Muscle of leg (tissue), 11 donors: Measurements from ENCODE around the gene SNX14. TPM values are rescaled to one million over a fixed set of nuclear protein-coding genes. Genes with fewer than 3 reads are reported as not detected.
A peak's percentile ranks its signal among the peaks of the same experiment; 100 is the strongest.
"Not testable (repeated sequence)": the region's sequence is repeated elsewhere in the genome, so short reads cannot be mapped to it uniquely, and the experiment has no call there.

ENCODE experiments used
- DNase-seq: peaks from one replicate; pipeline ENCODE4 v3.0.0; 2013
- H3K27ac ChIP-seq: one replicate; pipeline ENCODE4 v1.5.1; 2013; ENCODE audit warnings: mild to moderate bottlenecking, low read length, control low read depth
- H3K27me3 ChIP-seq: one replicate; pipeline ENCODE4 v1.6.1; 2013; ENCODE audit warnings: low read length; ENCODE audit not compliant: control insufficient read depth, insufficient read depth
- H3K36me3 ChIP-seq: one replicate; pipeline ENCODE4 v1.6.1; 2013; ENCODE audit warnings: low read length; ENCODE audit not compliant: control insufficient read depth, insufficient read depth
- H3K4me1 ChIP-seq: one replicate; pipeline ENCODE4 v1.6.1; 2013; ENCODE audit warnings: low read length; ENCODE audit not compliant: control insufficient read depth, insufficient read depth
- H3K4me3 ChIP-seq: one replicate; pipeline ENCODE4 v1.5.1; 2013; ENCODE audit warnings: low read length, control low read depth
- H3K9me3 ChIP-seq: replicated peaks from 2 replicates; pipeline ENCODE4 v1.6.1; 2013; ENCODE audit warnings: low read depth, low read length; ENCODE audit not compliant: control insufficient read depth
- WGBS: methylation state at CpG from one replicate; pipeline ENCODE4 v1.1.5; 2013; ENCODE audit warnings: missing lambda C conversion rate; ENCODE audit not compliant: insufficient coverage; 5-methylcytosine and 5-hydroxymethylcytosine counted together
- polyA plus RNA-seq, 8 donors: library from polyadenylated mRNA; unstranded; fragments of 120-200 nt; gene quantifications; one replicate each; pipeline versions ENCODE4 v1.2.1 to v1.2.3, GENCODE V29; 2013; ENCODE audit warnings: inconsistent platforms in 1 of 8, low replicate concordance in 1 of 8; ENCODE audit not compliant: insufficient read length in 8 of 8, insufficient read depth in 1 of 8
- total RNA-seq: library from RNA; stranded (reverse); fragments of 120-200 nt; gene quantifications from one replicate; pipeline ENCODE4 v1.2.4, GENCODE V29; 2013

Gene SNX14
- total and polyA plus RNA-seq, 9 donors, result 37.8 to 54.5 (median 46.8) TPM

GRCh38 chr6:85565736-85566135 is 27.9 kb downstream of the SNX14 start:
- H3K4me1 ChIP-seq, result no peaks in the 10 kb centered on the region
- no peak overlapping the region for H3K27ac ChIP-seq
- no peaks in the 10 kb centered on the region for H3K9me3 ChIP-seq
- WGBS, result no CpG with 5 or more reads among the region's 1 CpG
- no peak overlapping the region for H3K4me3 ChIP-seq
- no peak for DNase-seq
- peaks cover 5% of the 10 kb centered on the region for H3K36me3 ChIP-seq
- no peaks in the 10 kb centered on the region for H3K27me3 ChIP-seq

GRCh38 chr6:85564223-85564622 is 29.4 kb downstream of the SNX14 start:
- H3K4me3 ChIP-seq, H3K27ac ChIP-seq, H3K36me3 ChIP-seq, H3K9me3 ChIP-seq, H3K4me1 ChIP-seq, H3K27me3 ChIP-seq, DNase-seq: not testable (repeated sequence)
- no CpG with 5 or more reads among the region's 2 CpGs for WGBS

- DNase-seq, result no peak
- H3K36me3 ChIP-seq, result no peaks in the 10 kb centered on the region
- WGBS, result no CpG with 5 or more reads among the region's 3 CpGs
Measured at GRCh38 chr6:85561750-85562357, 31.8 kb downstream of the SNX14 start.

GRCh38 chr6:85556992-85557668 is 36.5 kb downstream of the SNX14 start:
- no peaks in the 10 kb centered on the region for H3K9me3 ChIP-seq
- H3K4me1 ChIP-seq, result no peaks in the 10 kb centered on the region
- H3K36me3 ChIP-seq, result peaks cover 5% of the 10 kb centered on the region
- no peak overlapping the region for H3K27ac ChIP-seq
- no CpG with 5 or more reads among the region's 3 CpGs for WGBS
- no peak for DNase-seq
- no peak overlapping the region for H3K4me3 ChIP-seq
- H3K27me3 ChIP-seq, result no peaks in the 10 kb centered on the region

More at GRCh38 chr6:85561750-85562357, 31.8 kb downstream of the SNX14 start:
- Histone ChIP-seq H3K4me1 (no peaks in the 10 kb centered on the region), H3K4me3 (no peak overlapping the region), H3K27ac (no peak overlapping the region), H3K9me3 (no peaks in the 10 kb centered on the region), H3K27me3 (no peaks in the 10 kb centered on the region)

GRCh38 chr6:85552652-85553051 is 41.0 kb downstream of the SNX14 start:
- WGBS, result 91% methylated on average over 1 of the region's 3 CpGs
- no peaks in the 10 kb centered on the region for H3K27me3 ChIP-seq
- H3K27ac ChIP-seq, result no peak overlapping the region
- DNase-seq, result no peak
- H3K4me1 ChIP-seq, result no peaks in the 10 kb centered on the region
- no peak overlapping the region for H3K4me3 ChIP-seq
- H3K36me3 ChIP-seq, result peaks cover 9% of the 10 kb centered on the region
- H3K9me3 ChIP-seq, result no peaks in the 10 kb centered on the region

GRCh38 chr6:85551264-85551663 is 42.4 kb downstream of the SNX14 start:
- no peak for DNase-seq
- 71% methylated on average over 1 of the region's 1 CpG for WGBS
- Histone ChIP-seq H3K4me1 (no peaks in the 10 kb centered on the region), H3K36me3 (peaks cover 9% of the 10 kb centered on the region), H3K27me3 (no peaks in the 10 kb centered on the region), H3K27ac (no peak overlapping the region), H3K9me3 (no peaks in the 10 kb centered on the region), H3K4me3 (no peak overlapping the region)

GRCh38 chr6:85547719-85548118 is 45.9 kb downstream of the SNX14 start:
- Histone ChIP-seq H3K9me3 (no peaks in the 10 kb centered on the region), H3K27ac (no peak overlapping the region), H3K4me1 (no peaks in the 10 kb centered on the region), H3K36me3 (peaks cover 10% of the 10 kb centered on the region), H3K4me3 (no peak overlapping the region), H3K27me3 (no peaks in the 10 kb centered on the region)
- no peak for DNase-seq

GRCh38 chr6:85544776-85545175 is 48.9 kb downstream of the SNX14 start:
- no peaks in the 10 kb centered on the region for H3K9me3 ChIP-seq
- H3K27ac ChIP-seq, result no peak overlapping the region
- peaks cover 11% of the 10 kb centered on the region for H3K36me3 ChIP-seq
- WGBS, result 80% methylated on average over 1 of the region's 1 CpG
- no peak for DNase-seq
- no peaks in the 10 kb centered on the region for H3K4me1 ChIP-seq
- H3K27me3 ChIP-seq, result no peaks in the 10 kb centered on the region
- no peak overlapping the region for H3K4me3 ChIP-seq

- Histone ChIP-seq H3K36me3 (peaks cover 18% of the 10 kb centered on the region), H3K27ac (no peak overlapping the region), H3K4me3 (no peak overlapping the region), H3K9me3 (no peaks in the 10 kb centered on the region), H3K27me3 (no peaks in the 10 kb centered on the region), H3K4me1 (no peaks in the 10 kb centered on the region)
- peak; percentile 18 for DNase-seq
- WGBS, result no CpG with 5 or more reads among the region's 2 CpGs
Measured at GRCh38 chr6:85537055-85537494, 56.6 kb downstream of the SNX14 start.

GRCh38 chr6:85524281-85524680 is 69.4 kb downstream of the SNX14 start:
- not testable (repeated sequence) for DNase-seq, H3K27ac ChIP-seq, H3K4me1 ChIP-seq, H3K9me3 ChIP-seq, H3K4me3 ChIP-seq, H3K36me3 ChIP-seq, H3K27me3 ChIP-seq
- WGBS, result no CpG with 5 or more reads among the region's 2 CpGs
